Stimulated activated CD8-positive, alpha-beta memory T cell treated with anti-CD3 and anti-CD28 coated beads, Interleukin-15, amount 100 ng/mL, for 4 hours (primary cell): ENCODE results near the gene CUBN.
"Not testable (repeated sequence)": the region's sequence is repeated elsewhere in the genome, so short reads cannot be mapped to it uniquely, and the experiment has no call there.

Experiments
- DNase-seq, 2 donors: peaks; one replicate each; pipeline ENCODE4 v3.0.0-alpha.2; 2020; ENCODE audit warnings: low read depth in 2 of 2

The CUBN gene

GRCh38 chr10:17141504-17142229, 12.1 kb upstream of the CUBN start:
- no peak for DNase-seq

GRCh38 chr10:17140386-17140761, 10.8 kb upstream of the CUBN start:
- DNase-seq = no peak

GRCh38 chr10:17138460-17139042, 8.9 kb upstream of the CUBN start:
- DNase-seq = no peak

GRCh38 chr10:17134737-17135260, 5.2 kb upstream of the CUBN start:
- DNase-seq = no peak

GRCh38 chr10:17134282-17134681, 4.7 kb upstream of the CUBN start:
- no peak for DNase-seq

GRCh38 chr10:17128261-17128660, 1.4 kb downstream of the CUBN start:
- no peak for DNase-seq

GRCh38 chr10:17126327-17126726, 3.3 kb downstream of the CUBN start:
- DNase-seq = no peak

GRCh38 chr10:17125206-17125893, 4.3 kb downstream of the CUBN start:
- no peak for DNase-seq

- no peak for DNase-seq
Observed at GRCh38 chr10:17123961-17124360, 5.7 kb downstream of the CUBN start.

- DNase-seq = no peak
Observed at GRCh38 chr10:17122726-17123661, 6.6 kb downstream of the CUBN start.

GRCh38 chr10:17122052-17122451, 7.6 kb downstream of the CUBN start:
- DNase-seq = no peak

GRCh38 chr10:17120694-17121093, 8.9 kb downstream of the CUBN start:
- no peak for DNase-seq

GRCh38 chr10:17119845-17120244, 9.8 kb downstream of the CUBN start:
- no peak for DNase-seq

GRCh38 chr10:17116193-17116592, 13.4 kb downstream of the CUBN start:
- DNase-seq = no peak

GRCh38 chr10:17115683-17116082, 13.9 kb downstream of the CUBN start:
- no peak for DNase-seq

GRCh38 chr10:17114878-17115444, 14.7 kb downstream of the CUBN start:
- not testable (repeated sequence) for DNase-seq

GRCh38 chr10:17113889-17114540, 15.6 kb downstream of the CUBN start:
- no peak for DNase-seq

GRCh38 chr10:17113346-17113745, 16.3 kb downstream of the CUBN start:
- DNase-seq = no peak

GRCh38 chr10:17112566-17112965, 17.0 kb downstream of the CUBN start:
- DNase-seq = no peak

- no peak for DNase-seq
Observed at GRCh38 chr10:17109475-17110207, 20.0 kb downstream of the CUBN start.
